Measurements from ENCODE around the gene STX7. TPM values are rescaled to one million over a fixed set of nuclear protein-coding genes. Genes with fewer than 3 reads are reported as not detected.

STX7 gene
- total RNA-seq, 1 donor from 2014 or later, result 27.8 TPM

- peaks cover 15% of the 10 kb centered on the region for H3K36me3 Mint-ChIP-seq
- no peak overlapping the region for H3K27ac ChIP-seq
- H3K27ac Mint-ChIP-seq, result no peak overlapping the region
- no peak overlapping the region for H2AFZ ChIP-seq (replicated peaks)
- H3K79me2 ChIP-seq (ENCODE audit: low read depth), result peaks cover 21% of the 10 kb centered on the region
- H3K4me3 ChIP-seq, result no peak overlapping the region
- no peak overlapping the region for H3K4me2 ChIP-seq
- no peak overlapping the region for H3K4me3 Mint-ChIP-seq
- no peaks in the 10 kb centered on the region for H3K27me3 Mint-ChIP-seq (ENCODE audit: insufficient read depth, low read depth)
- no peak overlapping the region for H3K9ac ChIP-seq
- no peaks in the 10 kb centered on the region for H3K4me1 Mint-ChIP-seq
- no peaks in the 10 kb centered on the region for H4K20me1 ChIP-seq (ENCODE audit: low read depth)
- H3F3A ChIP-seq (ENCODE audit: low read depth), result no peaks in the 10 kb centered on the region
- no peak for TF ChIP-seq CTCF (IDR thresholded peaks at IDR 0.05)
- no peak for TF ChIP-seq EZH2phosphoT487 (IDR thresholded peaks at IDR 0.05)
- no peak for TF ChIP-seq EZH2 (IDR thresholded peaks at IDR 0.05)
- H3K9me3 ChIP-seq (ENCODE audit: low read depth), result no peaks in the 10 kb centered on the region
- H3K36me3 ChIP-seq, result no peaks in the 10 kb centered on the region
- DNase-seq (ENCODE audit: low spot score), result no peak
- H3K9me3 Mint-ChIP-seq, result no peaks in the 10 kb centered on the region
- H3K27me3 ChIP-seq, result no peaks in the 10 kb centered on the region
- H3K4me1 ChIP-seq, result no peaks in the 10 kb centered on the region
Observed at GRCh38 chr6:132494954-132495353, 18.0 kb downstream of the STX7 start.

GRCh38 chr6:132491881-132492280, 21.0 kb downstream of the STX7 start:
- Histone ChIP-seq H4K20me1 (ENCODE audit: low read depth) (no peaks in the 10 kb centered on the region), H2AFZ (replicated peaks) (no peak overlapping the region), H3K27ac (no peak overlapping the region), H3K9me3 (ENCODE audit: low read depth) (no peaks in the 10 kb centered on the region), H3K9ac (no peak overlapping the region), H3K79me2 (ENCODE audit: low read depth) (peaks cover 17% of the 10 kb centered on the region), H3K27me3 (no peaks in the 10 kb centered on the region), H3K4me2 (no peak overlapping the region), H3K36me3 (no peaks in the 10 kb centered on the region), H3K4me3 (no peak overlapping the region), H3F3A (ENCODE audit: low read depth) (no peaks in the 10 kb centered on the region), H3K4me1 (no peaks in the 10 kb centered on the region)
- H3K27ac Mint-ChIP-seq, result no peak overlapping the region
- H3K4me1 Mint-ChIP-seq, result no peaks in the 10 kb centered on the region
- DNase-seq (ENCODE audit: low spot score), result no peak
- no peaks in the 10 kb centered on the region for H3K27me3 Mint-ChIP-seq (ENCODE audit: insufficient read depth, low read depth)
- peaks cover 12% of the 10 kb centered on the region for H3K36me3 Mint-ChIP-seq
- no peak for TF ChIP-seq CTCF (IDR thresholded peaks at IDR 0.05)
- no peak for TF ChIP-seq EZH2phosphoT487 (IDR thresholded peaks at IDR 0.05)
- no peak for TF ChIP-seq EZH2 (IDR thresholded peaks at IDR 0.05)
- no peak overlapping the region for H3K4me3 Mint-ChIP-seq
- H3K9me3 Mint-ChIP-seq, result no peaks in the 10 kb centered on the region

DNA sequence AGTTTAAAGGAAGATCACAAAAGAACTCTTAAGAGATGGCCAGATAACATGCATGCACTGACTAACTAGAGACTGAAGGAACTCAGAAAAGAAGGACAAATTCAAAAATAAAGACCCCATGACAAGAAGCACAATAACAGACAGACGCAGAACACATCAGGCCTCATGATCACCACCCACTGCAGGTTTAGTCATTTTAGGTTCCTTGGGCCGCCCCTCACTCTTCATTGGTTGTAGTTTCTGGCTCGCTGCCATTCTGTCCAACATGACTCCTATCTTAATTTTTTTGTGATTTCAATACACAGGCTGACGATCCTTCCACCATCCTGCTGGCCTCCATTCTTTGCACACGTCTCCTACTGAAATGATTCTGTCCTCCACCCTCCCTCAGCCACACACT, 21.6 kb downstream of the STX7 start:
- H3K9me3 Mint-ChIP-seq, result no peaks in the 10 kb centered on the region
- Histone ChIP-seq H3K79me2 (ENCODE audit: low read depth) (peaks cover 17% of the 10 kb centered on the region), H3K9me3 (ENCODE audit: low read depth) (no peaks in the 10 kb centered on the region), H3K4me3 (no peak overlapping the region), H3K9ac (no peak overlapping the region), H3F3A (ENCODE audit: low read depth) (no peaks in the 10 kb centered on the region), H3K4me2 (no peak overlapping the region), H3K27ac (no peak overlapping the region), H3K27me3 (no peaks in the 10 kb centered on the region), H2AFZ (replicated peaks) (no peak overlapping the region), H3K4me1 (no peaks in the 10 kb centered on the region), H3K36me3 (no peaks in the 10 kb centered on the region), H4K20me1 (ENCODE audit: low read depth) (no peaks in the 10 kb centered on the region)
- no peak for TF ChIP-seq EZH2phosphoT487 (IDR thresholded peaks at IDR 0.05)
- TF ChIP-seq CTCF (IDR thresholded peaks at IDR 0.05), result no peak
- no peaks in the 10 kb centered on the region for H3K27me3 Mint-ChIP-seq (ENCODE audit: insufficient read depth, low read depth)
- H3K4me3 Mint-ChIP-seq, result no peak overlapping the region
- H3K4me1 Mint-ChIP-seq, result no peaks in the 10 kb centered on the region
- H3K36me3 Mint-ChIP-seq, result peaks cover 13% of the 10 kb centered on the region
- no peak for DNase-seq (ENCODE audit: low spot score)
- no peak overlapping the region for H3K27ac Mint-ChIP-seq

Measured in neural progenitor cell (in vitro differentiated cells).